ENCODE data around the gene RBM3.

DNA sequence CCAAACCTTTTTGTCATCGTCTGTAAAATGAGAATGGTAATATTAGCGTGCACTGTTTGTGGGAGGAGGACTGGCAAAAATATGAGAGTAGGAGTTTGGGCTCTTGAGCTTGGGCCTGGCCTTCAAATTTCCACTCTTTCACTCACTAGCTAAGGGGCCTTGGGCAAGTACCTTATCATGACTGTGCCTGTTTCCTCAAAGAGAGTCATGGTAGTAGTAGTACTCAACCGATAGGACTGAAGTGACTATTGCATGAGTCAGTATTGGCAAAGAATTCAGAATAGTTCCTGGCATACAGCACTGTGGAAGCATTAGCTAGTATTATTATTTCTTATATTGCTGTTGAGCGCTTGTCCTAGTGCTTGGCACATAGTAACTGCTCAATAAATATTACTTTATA lies 16.0 kb upstream of the RBM3 start:
- no peak for TF ChIP-seq POLR2A (IDR thresholded peaks at IDR 0.05; ENCODE audit: low read length)
- no peak for TF ChIP-seq GATA1 (IDR thresholded peaks at IDR 0.05; ENCODE audit: low read depth, low read length)

Data from erythroblast (primary cell).